ENCODE results near the gene C20orf173.

The C20orf173 gene

DNA sequence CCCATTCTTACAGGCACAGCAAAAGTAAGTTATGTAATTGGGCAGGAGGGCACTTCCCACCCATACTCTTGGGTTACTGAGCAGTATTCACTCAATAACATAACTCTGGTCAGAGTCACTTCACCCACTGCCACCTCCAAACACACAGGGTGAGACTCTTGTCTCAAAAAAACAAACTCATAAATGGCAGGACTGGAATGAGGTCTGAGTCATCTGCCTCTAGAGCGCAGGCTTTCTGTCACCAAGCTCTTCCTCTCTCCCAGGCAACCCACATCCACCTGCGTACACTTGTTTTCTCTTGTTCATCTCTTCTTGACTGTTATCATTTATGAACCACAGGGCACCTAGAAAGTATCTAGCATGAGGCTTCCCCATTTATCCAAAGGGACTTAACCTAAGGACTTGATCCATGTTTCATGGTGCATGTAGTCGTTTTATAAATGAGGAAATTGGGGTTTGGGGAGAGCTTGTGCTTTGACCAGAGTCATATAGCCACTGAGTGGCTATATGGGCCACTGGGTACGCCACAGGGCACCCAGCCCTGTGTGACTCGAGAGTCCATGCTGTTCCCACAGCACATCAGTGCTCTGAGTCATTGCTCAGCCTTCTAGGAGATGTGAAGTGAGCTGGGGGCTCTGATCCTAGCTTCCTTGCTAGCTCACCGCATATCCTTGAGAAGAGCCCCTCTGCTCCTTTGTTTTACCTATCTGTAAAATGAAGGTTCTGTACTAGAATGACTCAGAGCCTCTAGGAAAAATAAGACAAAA is 22.4 kb downstream of the C20orf173 start:
- DNase-seq, result no peak

DNA sequence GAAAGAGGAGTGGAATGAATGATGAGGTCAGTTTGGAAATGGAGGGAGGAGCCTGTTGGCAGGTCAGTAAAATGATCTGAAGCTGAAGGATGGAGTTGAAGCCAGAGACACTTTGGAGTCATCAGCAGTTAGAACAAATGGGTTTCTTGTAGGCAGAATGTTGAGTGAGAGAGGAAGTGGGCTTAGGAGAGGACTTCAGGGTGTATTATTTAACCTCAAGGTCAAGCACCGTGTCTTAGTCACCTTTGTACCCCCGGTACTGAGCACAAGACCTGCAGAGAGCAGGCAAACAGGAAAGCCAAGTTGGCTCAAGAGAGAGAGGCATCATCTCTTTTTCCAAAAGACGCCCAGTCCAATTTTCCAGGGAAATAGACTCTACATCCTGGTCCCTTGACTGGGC is 23.3 kb downstream of the C20orf173 start:
- no peak for DNase-seq

DNA sequence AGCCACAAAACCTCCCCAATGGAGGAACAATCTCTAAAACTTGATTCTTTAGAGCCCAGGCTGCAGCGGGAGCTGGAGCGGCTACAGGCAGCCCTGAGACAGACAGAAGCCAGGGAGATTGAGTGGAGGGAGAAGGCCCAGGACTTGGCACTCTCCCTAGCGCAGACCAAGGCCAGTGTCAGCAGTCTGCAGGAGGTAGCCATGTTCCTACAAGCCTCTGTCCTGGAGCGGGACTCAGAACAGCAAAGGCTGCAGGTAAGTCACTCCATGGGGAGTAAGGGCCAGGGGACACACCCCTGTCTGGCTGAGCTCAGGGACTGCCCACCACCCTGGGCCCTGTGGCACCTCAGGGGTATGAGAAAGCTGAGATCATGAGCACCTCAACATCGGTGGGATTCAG is 24.7 kb downstream of the C20orf173 start:
- DNase-seq, result no peak

DNA sequence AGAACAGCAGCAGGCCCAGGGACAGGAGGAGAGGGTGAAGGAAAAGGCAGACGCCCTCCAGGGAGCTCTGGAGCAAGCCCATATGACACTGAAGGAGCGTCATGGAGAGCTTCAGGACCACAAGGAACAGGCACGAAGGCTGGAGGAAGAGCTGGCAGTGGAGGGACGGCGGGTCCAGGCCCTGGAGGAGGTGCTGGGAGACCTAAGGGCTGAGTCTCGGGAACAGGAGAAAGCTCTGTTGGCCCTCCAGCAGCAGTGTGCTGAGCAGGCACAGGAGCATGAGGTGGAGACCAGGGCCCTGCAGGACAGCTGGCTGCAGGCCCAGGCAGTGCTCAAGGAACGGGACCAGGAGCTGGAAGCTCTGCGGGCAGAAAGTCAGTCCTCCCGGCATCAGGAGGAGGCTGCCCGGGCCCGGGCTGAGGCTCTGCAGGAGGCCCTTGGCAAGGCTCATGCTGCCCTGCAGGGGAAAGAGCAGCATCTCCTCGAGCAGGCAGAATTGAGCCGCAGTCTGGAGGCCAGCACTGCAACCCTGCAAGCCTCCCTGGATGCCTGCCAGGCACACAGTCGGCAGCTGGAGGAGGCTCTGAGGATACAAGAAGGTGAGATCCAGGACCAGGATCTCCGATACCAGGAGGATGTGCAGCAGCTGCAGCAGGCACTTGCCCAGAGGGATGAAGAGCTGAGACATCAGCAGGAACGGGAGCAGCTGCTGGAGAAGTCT is 25.5 kb downstream of the C20orf173 start:
- no peak for DNase-seq

DNA sequence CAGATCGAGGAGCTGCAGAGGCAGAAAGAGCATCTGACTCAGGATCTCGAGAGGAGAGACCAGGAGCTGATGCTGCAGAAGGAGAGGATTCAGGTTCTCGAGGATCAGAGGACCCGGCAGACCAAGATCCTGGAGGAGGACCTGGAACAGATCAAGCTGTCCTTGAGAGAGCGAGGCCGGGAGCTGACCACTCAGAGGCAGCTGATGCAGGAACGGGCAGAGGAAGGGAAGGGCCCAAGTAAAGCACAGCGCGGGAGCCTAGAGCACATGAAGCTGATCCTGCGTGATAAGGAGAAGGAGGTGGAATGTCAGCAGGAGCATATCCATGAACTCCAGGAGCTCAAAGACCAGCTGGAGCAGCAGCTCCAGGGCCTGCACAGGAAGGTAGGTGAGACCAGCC is 26.2 kb downstream of the C20orf173 start:
- no peak for DNase-seq

DNA sequence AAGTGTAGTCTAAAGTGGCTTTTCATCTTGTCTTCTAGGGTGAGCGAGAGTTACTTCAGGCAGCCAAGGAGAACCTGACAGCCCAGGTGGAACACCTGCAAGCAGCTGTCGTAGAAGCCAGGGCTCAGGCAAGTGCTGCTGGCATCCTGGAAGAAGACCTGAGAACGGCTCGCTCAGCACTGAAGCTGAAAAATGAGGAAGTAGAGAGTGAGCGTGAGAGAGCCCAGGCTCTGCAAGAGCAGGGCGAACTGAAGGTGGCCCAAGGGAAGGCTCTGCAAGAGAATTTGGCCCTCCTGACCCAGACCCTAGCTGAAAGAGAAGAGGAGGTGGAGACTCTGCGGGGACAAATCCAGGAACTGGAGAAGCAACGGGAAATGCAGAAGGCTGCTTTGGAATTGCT is 27.1 kb downstream of the C20orf173 start:
- no peak for DNase-seq

DNA sequence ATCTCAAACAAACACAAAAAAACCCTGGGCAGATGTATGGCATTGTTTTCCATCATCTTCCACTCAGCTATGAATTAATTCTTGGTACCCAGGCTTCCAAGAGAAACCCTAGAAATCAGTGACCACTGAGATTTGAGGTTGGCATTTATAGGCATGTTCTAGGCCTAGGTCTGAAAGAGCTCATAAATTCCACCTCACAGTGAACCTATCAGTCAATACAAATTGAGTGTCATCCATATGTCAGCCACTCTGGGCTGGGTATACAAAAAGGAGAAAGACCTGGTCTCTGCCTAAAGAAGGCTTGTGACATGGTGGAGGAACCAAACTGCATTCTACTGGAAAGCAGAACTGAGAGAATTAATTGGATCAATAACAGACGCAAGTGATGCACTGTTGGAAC is 30.2 kb downstream of the C20orf173 start:
- DNase-seq, result no peak

- no peak for DNase-seq
These were observed 31.7 kb downstream of the C20orf173 start for GRCh38 chr20:35497780-35498189.

DNA sequence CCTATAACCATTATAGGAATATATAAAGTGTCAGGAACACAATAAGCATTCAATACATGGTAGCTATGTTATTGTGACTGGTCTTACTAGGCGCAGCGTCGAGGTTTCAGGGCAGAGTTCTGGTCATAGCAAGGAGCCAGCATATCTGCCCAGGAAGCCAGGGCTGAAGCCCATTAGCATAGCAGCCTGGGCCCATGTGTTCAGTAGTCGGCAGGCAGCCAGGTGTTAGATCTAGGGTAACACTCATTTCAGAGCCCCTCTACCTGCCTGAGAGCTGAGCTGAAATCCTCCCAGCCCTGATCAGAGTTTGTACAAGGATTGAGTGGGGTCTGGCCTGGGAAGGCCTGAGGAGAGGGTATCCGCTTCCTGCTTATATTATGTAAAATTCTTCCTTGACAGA is 32.1 kb downstream of the C20orf173 start:
- no peak for DNase-seq

DNA sequence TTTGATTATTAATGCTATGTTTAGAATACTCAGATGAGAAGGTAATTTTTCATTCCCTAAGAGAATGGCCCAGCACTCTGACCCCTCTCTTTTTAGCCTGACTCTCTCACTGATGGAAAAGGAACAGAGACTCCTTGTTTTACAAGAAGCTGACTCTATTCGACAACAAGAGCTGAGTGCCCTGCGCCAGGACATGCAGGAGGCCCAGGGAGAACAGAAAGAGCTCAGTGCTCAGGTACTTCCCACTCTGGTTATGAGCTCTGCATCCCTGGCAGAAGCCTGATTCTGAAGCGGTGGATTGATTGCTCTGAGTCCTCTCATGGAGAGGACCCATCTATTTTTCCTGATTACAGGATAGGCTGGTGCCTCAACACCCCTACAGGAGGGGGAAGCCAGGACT is 33.0 kb downstream of the C20orf173 start:
- DNase-seq, result no peak

GRCh38 chr20:35492352-35492751 is 37.1 kb downstream of the C20orf173 start:
- no peak for DNase-seq

- no peak for DNase-seq
These were observed 37.6 kb downstream of the C20orf173 start for GRCh38 chr20:35491823-35492222.

GRCh38 chr20:35490736-35491181 is 38.7 kb downstream of the C20orf173 start:
- DNase-seq, result no peak

- no peak for DNase-seq
These were observed 39.7 kb downstream of the C20orf173 start for GRCh38 chr20:35489717-35490116.

DNA sequence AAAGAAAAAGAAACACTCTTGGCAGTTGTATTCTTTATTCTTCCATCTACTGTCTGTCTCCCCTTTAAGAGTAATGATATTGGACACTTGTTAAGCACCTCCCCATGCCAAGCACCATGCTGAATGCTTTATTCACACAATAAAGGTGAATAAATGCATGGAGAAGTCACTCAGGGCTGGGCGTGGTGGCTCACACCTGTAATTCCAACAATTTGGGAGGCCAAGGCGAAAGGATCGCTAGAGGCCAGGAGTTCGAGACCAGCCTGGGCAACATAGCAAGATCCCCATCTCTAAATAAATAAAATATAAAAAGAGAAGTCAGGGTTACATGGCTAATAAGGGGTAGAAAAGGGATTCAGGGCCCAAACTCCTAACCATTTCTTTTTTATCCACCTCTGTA is 42.0 kb downstream of the C20orf173 start:
- no peak for DNase-seq

- no peak for DNase-seq
These were observed 49.7 kb downstream of the C20orf173 start for GRCh38 chr20:35479798-35480197.

GRCh38 chr20:35478804-35479472 is 50.5 kb downstream of the C20orf173 start:
- no peak for DNase-seq
